K562 (cell line): ENCODE data around the gene ETS2.

ENCODE experiments used
- CHD1 ChIP-seq: fragments of 200-600 bp; sonication (generic); IDR thresholded peaks from one replicate; pipeline ENCODE4 v1.6.1; 2012; ENCODE audit warnings: mild to moderate bottlenecking, moderate library complexity, low read length, inconsistent platforms
- CTCF ChIP-seq, 3 experiments: IDR thresholded peaks in 2 of 3; conservative IDR thresholded peaks in 1 of 3; 2 replicates each; pipeline ENCODE4 v1.5.1; 2011 to 2012; ENCODE audit warnings: low read length in 3 of 3, mild to moderate bottlenecking in 3 of 3, control low read depth in 2 of 3, improper control_type of control experiment in 1 of 3, inconsistent platforms in 1 of 3, low read depth in 1 of 3, mixed read lengths in 1 of 3, moderate library complexity in 1 of 3; ENCODE audit not compliant: insufficient read depth in 2 of 3
- FOXK2 ChIP-seq, 2 experiments: fragments of 450-650 bp; IDR thresholded peaks in 1 of 2; conservative IDR thresholded peaks in 1 of 2; 2 replicates each; pipeline ENCODE4 v1.6.1; 2016; ENCODE audit warnings: low read depth in 2 of 2, mild to moderate bottlenecking in 1 of 2
- FOXM1 ChIP-seq, 2 experiments: fragments of 450-650 bp in 1 of 2; sonication (generic) in 1 of 2; formaldehyde crosslinking in 1 of 2; IDR thresholded peaks; 2 replicates each; pipeline versions ENCODE4 v1.6.1 to v1.9.0; 2017 to 2022; ENCODE audit warnings: low read depth in 2 of 2, mild to moderate bottlenecking in 2 of 2, missing genetic modification reagents in 1 of 2, moderate library complexity in 1 of 2
- JUND ChIP-seq, 2 experiments: IDR thresholded peaks; 2 replicates in 1 of 2; 3 replicates in 1 of 2; pipeline ENCODE4 v1.6.1; 2011; ENCODE audit warnings: borderline replicate concordance in 2 of 2, low read depth in 2 of 2, low read length in 2 of 2, improper control_type of control experiment in 1 of 2, missing biosample characterization in 1 of 2, missing genetic modification characterization in 1 of 2, missing genetic modification reagents in 1 of 2
- NEUROD1 ChIP-seq: fragments of 150-350 bp; IDR thresholded peaks from 2 replicates; pipeline ENCODE4 v1.6.1; 2014; ENCODE audit warnings: borderline replicate concordance, low read length, low read depth; ENCODE audit not compliant: partially characterized antibody
- NFYB ChIP-seq: IDR thresholded peaks from 2 replicates; pipeline ENCODE4 v1.6.1; 2011; ENCODE audit warnings: mild to moderate bottlenecking, moderate library complexity; ENCODE audit not compliant: insufficient read length; ENCODE audit errors: extremely low read depth
- PHF8 ChIP-seq: fragments of 200-600 bp; sonication (generic); IDR thresholded peaks from 2 replicates; pipeline ENCODE4 v1.6.1; 2012; ENCODE audit warnings: mixed run types, mild to moderate bottlenecking, inconsistent platforms, low read length, moderate library complexity, borderline replicate concordance
- POLR2A ChIP-seq: fragments of 450-650 bp; conservative IDR thresholded peaks from 2 replicates; pipeline ENCODE4 v1.6.1; 2016

- TF ChIP-seq NFYB, result no peak
- TF ChIP-seq NEUROD1, result no peak
- TF ChIP-seq JUND (IDR thresholded peaks at IDR 0.05; ENCODE audit: borderline replicate concordance, low read depth, low read length), result no peak
- TF ChIP-seq JUND (tag; IDR thresholded peaks at IDR 0.05; ENCODE audit: borderline replicate concordance, low read depth, low read length), result no peak
- no peak for TF ChIP-seq FOXK2 (conservative IDR thresholded peaks at IDR 0.05 in 1 of 2, IDR thresholded peaks at IDR 0.05 in 1 of 2; ENCODE audit: low read depth in 2 of 2)
- no peak for TF ChIP-seq CTCF (IDR thresholded peaks at IDR 0.05 in 2 of 3, conservative IDR thresholded peaks at IDR 0.05 in 1 of 3; ENCODE audit: insufficient read depth in 2 of 3, low read depth in 1 of 3, low read length in 3 of 3)
- TF ChIP-seq CHD1, result no peak
- TF ChIP-seq PHF8, result no peak
- TF ChIP-seq POLR2A, result no peak
- no peak for TF ChIP-seq FOXM1 (IDR thresholded peaks at IDR 0.05; ENCODE audit: low read depth)
- TF ChIP-seq FOXM1 (CRISPR knock-in tag; IDR thresholded peaks at IDR 0.05; ENCODE audit: low read depth), result no peak
Measured at GRCh38 chr21:38863843-38864363, 58.2 kb downstream of the ETS2 start.
